A549 treated with AZD2906 at 1 μM for 4 hours (cell line): ENCODE results near the gene TPSG1. TPM values are rescaled to one million over a fixed set of nuclear protein-coding genes. Genes with fewer than 3 reads are reported as not detected.

ENCODE experiments used
- total RNA-seq: library from RNA; stranded (reverse); fragments of 200-300 nt; extraction: Qiagen RNA extraction; gene quantifications from 5 replicates; pipeline ENCODE4 v1.2.3, GENCODE V29; 2022

Gene TPSG1
- total RNA-seq = 0.07 to 0.16 TPM (median 0.13 TPM) in 4 of 5 replicates, not detected in the other

DNA sequence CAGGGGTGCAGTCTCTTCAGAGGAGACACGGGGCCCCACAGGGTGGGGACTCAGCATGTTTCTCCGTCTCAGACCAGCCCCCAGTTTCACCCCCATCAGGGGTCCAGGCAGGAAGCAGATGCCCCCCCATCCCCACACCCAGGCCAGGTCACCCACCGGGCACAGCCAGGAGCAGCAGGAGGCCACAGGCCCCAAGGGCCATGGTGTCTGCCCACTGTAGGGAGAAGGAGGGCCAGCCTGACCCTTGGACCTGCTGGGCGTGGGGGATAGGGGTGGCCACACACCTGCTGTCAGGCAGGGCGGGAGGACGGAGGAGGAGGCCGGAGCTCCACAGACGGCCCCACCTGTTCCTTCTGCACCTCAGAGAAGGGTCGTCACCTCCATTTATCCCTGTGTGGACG is at the start of gene TPSG1:
Gene TPSG1 (minus strand): TSS at position 218 of the 401 bp plus-strand sequence. CDS start 16 bp downstream, at position 202.

DNA sequence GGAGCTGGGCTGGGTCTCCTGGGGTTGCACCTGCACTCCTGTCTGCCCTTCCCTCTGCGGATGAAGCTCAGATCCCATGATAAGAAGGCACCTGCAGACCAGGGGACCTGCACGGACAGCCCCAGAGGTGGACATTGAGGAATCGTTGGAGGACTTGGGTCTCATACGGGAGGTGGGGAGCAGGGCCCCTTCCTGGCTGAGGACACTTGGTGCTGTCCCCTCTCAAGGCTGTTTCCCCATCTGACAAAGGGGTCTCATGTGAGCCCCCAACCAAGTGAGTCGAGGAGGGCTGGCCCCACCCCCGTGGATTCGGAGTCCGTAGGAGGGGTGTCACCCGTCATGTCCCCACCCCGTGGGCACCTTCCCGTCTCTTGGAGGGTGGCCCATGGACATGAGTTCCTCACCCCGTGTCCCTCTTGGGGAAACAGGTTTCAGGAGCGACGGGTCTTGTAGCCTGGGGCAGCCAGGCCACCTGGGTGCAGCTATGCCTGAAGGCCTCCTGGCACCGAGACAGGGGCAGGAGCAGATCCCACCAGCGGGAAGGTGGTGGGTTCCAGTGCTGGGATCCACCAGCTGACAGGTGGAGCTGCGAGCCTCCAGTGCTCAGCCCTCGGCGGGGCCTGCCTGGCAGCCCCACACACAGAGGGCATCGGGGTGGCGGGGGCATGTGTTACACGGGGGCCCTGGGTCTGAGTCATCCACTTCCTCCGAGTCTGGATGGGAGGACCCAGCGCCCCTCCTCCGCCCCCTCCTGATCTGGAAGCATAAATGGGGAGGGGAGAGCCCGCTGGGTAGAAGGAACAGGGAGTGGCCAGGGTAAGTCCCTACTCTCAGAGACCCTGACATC is 30.4 kb upstream of the TPSG1 start, which contains the start of gene TPSD1:
Gene TPSD1 (plus strand): TSS at position 794 of the 847 bp plus-strand sequence. CDS start 212 bp downstream, outside the sequence.

DNA sequence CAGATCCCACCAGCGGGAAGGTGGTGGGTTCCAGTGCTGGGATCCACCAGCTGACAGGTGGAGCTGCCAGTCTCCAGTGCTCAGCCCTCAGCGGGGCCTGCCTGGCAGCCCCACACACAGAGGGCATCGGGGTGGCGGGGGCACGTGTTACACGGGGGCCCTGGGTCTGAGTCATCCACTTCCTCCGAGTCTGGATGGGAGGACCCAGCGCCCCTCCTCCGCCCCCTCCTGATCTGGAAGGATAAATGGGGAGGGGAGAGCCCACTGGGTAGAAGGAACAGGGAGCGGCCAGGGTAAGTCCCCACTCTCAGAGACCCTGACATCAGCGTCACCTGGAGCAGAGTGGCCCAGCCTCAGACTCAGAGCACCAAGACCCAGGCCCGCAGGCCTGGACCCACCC is 15.4 kb upstream of the TPSG1 start, which contains the start of gene TPSAB1:
Gene TPSAB1 (plus strand): TSS at position 270 of the 400 bp plus-strand sequence. CDS start 234 bp downstream, outside the sequence.

DNA sequence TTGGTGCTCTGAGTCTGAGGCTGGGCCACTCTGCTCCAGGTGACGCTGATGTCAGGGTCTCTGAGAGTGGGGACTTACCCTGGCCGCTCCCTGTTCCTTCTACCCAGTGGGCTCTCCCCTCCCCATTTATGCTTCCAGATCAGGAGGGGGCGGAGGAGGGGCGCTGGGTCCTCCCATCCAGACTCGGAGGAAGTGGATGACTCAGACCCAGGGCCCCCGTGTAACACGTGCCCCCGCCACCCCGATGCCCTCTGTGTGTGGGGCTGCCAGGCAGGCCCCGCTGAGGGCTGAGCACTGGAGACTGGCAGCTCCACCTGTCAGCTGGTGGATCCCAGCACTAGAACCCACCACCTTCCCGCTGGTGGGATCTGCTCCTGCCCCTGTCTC is 5.0 kb upstream of the TPSG1 start, which contains the start of gene TPSB2:
Gene TPSB2 (minus strand): TSS at position 101 of the 387 bp plus-strand sequence. CDS start 233 bp downstream, outside the sequence.

Other genes with a start within 250 kb of the TPSG1 start
- gene SOX8, start 243.5 kb downstream of the TPSG1 start, total RNA-seq = 1.9 to 3.6 TPM (median 3.0 TPM) in 5 replicates
- 0.51 to 0.79 TPM (median 0.60 TPM) in 5 replicates for gene SSTR5, start 152.5 kb downstream of the TPSG1 start, total RNA-seq
- 0.05 to 0.08 TPM in 2 of 5 replicates, not detected in the others for gene C1QTNF8, start 129.0 kb downstream of the TPSG1 start, total RNA-seq
- 12.7 to 20.5 TPM (median 17.0 TPM) in 5 replicates for gene CACNA1H, start 72.2 kb downstream of the TPSG1 start, total RNA-seq
- 0.09 to 0.11 TPM in 2 of 5 replicates, not detected in the others for gene TPSB2, start 4.9 kb upstream of the TPSG1 start, total RNA-seq
- gene TPSAB1, start 15.4 kb upstream of the TPSG1 start, total RNA-seq = 0.06 to 0.10 TPM in 2 of 5 replicates, not detected in the others
- not detected in 5 replicates for gene TPSD1, start 30.8 kb upstream of the TPSG1 start, total RNA-seq
- 148 to 182 TPM (median 160 TPM) in 5 replicates for gene UBE2I, start 84.4 kb upstream of the TPSG1 start, total RNA-seq
- gene BAIAP3, start 108.4 kb upstream of the TPSG1 start, total RNA-seq = 0.69 to 1.4 TPM (median 0.95 TPM) in 5 replicates
- gene TSR3, start 126.6 kb upstream of the TPSG1 start, total RNA-seq = 54.8 to 98.7 TPM (median 96.4 TPM) in 5 replicates
- gene GNPTG, start 126.7 kb upstream of the TPSG1 start, total RNA-seq = 23.0 to 38.6 TPM (median 34.7 TPM) in 5 replicates
- gene UNKL, start 189.4 kb upstream of the TPSG1 start, total RNA-seq = 14.9 to 25.3 TPM (median 24.1 TPM) in 5 replicates
- 32.7 to 37.9 TPM (median 35.6 TPM) in 5 replicates for gene UQCC4, start 195.5 kb upstream of the TPSG1 start, total RNA-seq
- gene PERCC1, start 205.8 kb upstream of the TPSG1 start, total RNA-seq = not detected in 5 replicates
- gene CCDC154, start 219.3 kb upstream of the TPSG1 start, total RNA-seq = 0.07 to 0.36 TPM (median 0.18 TPM) in 5 replicates
- 61.5 to 77.6 TPM (median 71.6 TPM) in 5 replicates for gene CLCN7, start 249.8 kb upstream of the TPSG1 start, total RNA-seq